Fibroblast of pulmonary artery (primary cell): Measurements from ENCODE around the gene WASHC3.
"Not testable (repeated sequence)": the region's sequence is repeated elsewhere in the genome, so short reads cannot be mapped to it uniquely, and the experiment has no call there.

Experiments used
- DNase-seq: peaks from one replicate; pipeline ENCODE4 v3.0.0-alpha.2; 2010; ENCODE audit warnings: low read depth
- H3K4me3 ChIP-seq: replicated peaks from 2 replicates; pipeline ENCODE4 v1.5.1; 2011; ENCODE audit warnings: low read depth, mild to moderate bottlenecking, control low read depth, low read length, moderate library complexity
- CTCF ChIP-seq: IDR thresholded peaks from 2 replicates; pipeline ENCODE4 v1.5.1; 2011; ENCODE audit warnings: mild to moderate bottlenecking, control low read depth, low read length, inconsistent platforms; ENCODE audit errors: missing control alignments

Gene WASHC3

GRCh38 chr12:102024765-102025164 lies 37.0 kb downstream of the WASHC3 start:
- peak; percentile 42 for DNase-seq
- no peak for TF ChIP-seq CTCF
- H3K4me3 ChIP-seq = no peak overlapping the region

GRCh38 chr12:102023343-102023930 lies 38.4 kb downstream of the WASHC3 start:
- DNase-seq = peak; percentile 52
- no peak overlapping the region for H3K4me3 ChIP-seq
- no peak for TF ChIP-seq CTCF

GRCh38 chr12:102022286-102022685 lies 39.5 kb downstream of the WASHC3 start:
- DNase-seq = no peak
- no peak overlapping the region for H3K4me3 ChIP-seq
- no peak for TF ChIP-seq CTCF

GRCh38 chr12:102021540-102022246 lies 40.1 kb downstream of the WASHC3 start:
- no peak for DNase-seq
- H3K4me3 ChIP-seq = no peak overlapping the region
- TF ChIP-seq CTCF = no peak

- not testable (repeated sequence) for H3K4me3 ChIP-seq
Observed at GRCh38 chr12:102018607-102019006, 43.2 kb downstream of the WASHC3 start.

GRCh38 chr12:102016472-102016871 lies 45.3 kb downstream of the WASHC3 start:
- no peak for TF ChIP-seq CTCF
- no peak for DNase-seq
- no peak overlapping the region for H3K4me3 ChIP-seq

More at GRCh38 chr12:102018607-102019006, 43.2 kb downstream of the WASHC3 start:
- DNase-seq = not testable (repeated sequence)

GRCh38 chr12:102010265-102010994 lies 51.4 kb downstream of the WASHC3 start:
- H3K4me3 ChIP-seq = no peak overlapping the region
- DNase-seq = no peak
- TF ChIP-seq CTCF = no peak
